Glutamatergic neuron (in vitro differentiated cells): ENCODE measurements around the gene RASGEF1B. TPM values are rescaled to one million over a fixed set of nuclear protein-coding genes. Genes with fewer than 3 reads are reported as not detected.

ENCODE experiments used
- DNase-seq: peaks from one replicate; pipeline ENCODE4 v3.0.0; 2022
- H3K27ac Mint-ChIP-seq: one replicate; pipeline ENCODE4 v1.8.0; 2020; ENCODE audit warnings: mild to moderate bottlenecking, mixed read lengths, inconsistent platforms; ENCODE audit not compliant: unreplicated experiment
- H3K27me3 Mint-ChIP-seq: one replicate; pipeline ENCODE4 v1.8.0; 2020; ENCODE audit warnings: mild to moderate bottlenecking, moderate library complexity, mixed read lengths, inconsistent platforms; ENCODE audit not compliant: unreplicated experiment
- H3K36me3 Mint-ChIP-seq: one replicate; pipeline ENCODE4 v1.8.0; 2020; ENCODE audit warnings: mild to moderate bottlenecking, mixed read lengths, inconsistent platforms; ENCODE audit not compliant: unreplicated experiment
- H3K4me1 Mint-ChIP-seq: one replicate; pipeline ENCODE4 v1.8.0; 2020; ENCODE audit warnings: mild to moderate bottlenecking, low read depth, mixed read lengths, inconsistent platforms; ENCODE audit not compliant: unreplicated experiment
- H3K4me3 Mint-ChIP-seq: one replicate; pipeline ENCODE4 v1.8.0; 2020; ENCODE audit warnings: mild to moderate bottlenecking, mixed read lengths, inconsistent platforms; ENCODE audit not compliant: unreplicated experiment
- H3K9me3 Mint-ChIP-seq: one replicate; pipeline ENCODE4 v1.8.0; 2020; ENCODE audit warnings: mild to moderate bottlenecking, moderate library complexity, mixed read lengths, inconsistent platforms; ENCODE audit not compliant: unreplicated experiment
- CTCF ChIP-seq: fragments of 200-600 bp; sonication (generic); IDR thresholded peaks from one replicate; pipeline ENCODE4 v1.5.0; 2021; ENCODE audit not compliant: partially characterized antibody, unreplicated experiment
- total RNA-seq: library from RNA; stranded (reverse); fragmentation: NEBNext Ultra II Directional; extraction: Animal tissue kit (Norgen Biotek cat#: 25700); gene quantifications from one replicate; pipeline ENCODE4 v1.2.1, GENCODE V29; 2021; ENCODE audit not compliant: unreplicated experiment

The RASGEF1B gene
- total RNA-seq, 1 donor from 2014 or later = 108 TPM

- H3K4me1 Mint-ChIP-seq = no peaks in the 10 kb centered on the region
- no peak overlapping the region for H3K27ac Mint-ChIP-seq
- DNase-seq = no peak
- H3K4me3 Mint-ChIP-seq = no peak overlapping the region
- peaks cover 1% of the 10 kb centered on the region for H3K9me3 Mint-ChIP-seq
- TF ChIP-seq CTCF = no peak
- H3K27me3 Mint-ChIP-seq = no peaks in the 10 kb centered on the region
- peaks cover 7% of the 10 kb centered on the region for H3K36me3 Mint-ChIP-seq
These were observed 26.5 kb downstream of the RASGEF1B start for GRCh38 chr4:81445196-81445595.

GRCh38 chr4:81442484-81443085, 29.1 kb downstream of the RASGEF1B start:
- H3K4me1 Mint-ChIP-seq = no peaks in the 10 kb centered on the region
- no peak for TF ChIP-seq CTCF
- H3K4me3 Mint-ChIP-seq = no peak overlapping the region
- H3K27ac Mint-ChIP-seq = no peak overlapping the region
- peaks cover 7% of the 10 kb centered on the region for H3K36me3 Mint-ChIP-seq
- H3K27me3 Mint-ChIP-seq = no peaks in the 10 kb centered on the region
- peaks cover 1% of the 10 kb centered on the region for H3K9me3 Mint-ChIP-seq
- DNase-seq = no peak

- Mint-ChIP-seq H3K9me3 (peaks cover 1% of the 10 kb centered on the region), H3K4me1 (no peaks in the 10 kb centered on the region), H3K36me3 (peaks cover 7% of the 10 kb centered on the region), H3K27ac (no peak overlapping the region), H3K4me3 (no peak overlapping the region), H3K27me3 (no peaks in the 10 kb centered on the region)
- no peak for DNase-seq
- TF ChIP-seq CTCF = no peak
These were observed 30.8 kb downstream of the RASGEF1B start for GRCh38 chr4:81440949-81441348.

- Mint-ChIP-seq H3K9me3 (no peaks in the 10 kb centered on the region), H3K27me3 (no peaks in the 10 kb centered on the region), H3K27ac (no peak overlapping the region), H3K4me1 (no peaks in the 10 kb centered on the region), H3K4me3 (no peak overlapping the region), H3K36me3 (no peaks in the 10 kb centered on the region)
- TF ChIP-seq CTCF = no peak
- DNase-seq = no peak
These were observed 34.6 kb downstream of the RASGEF1B start for GRCh38 chr4:81436941-81437574.

- Mint-ChIP-seq H3K27ac (no peak overlapping the region), H3K4me3 (no peak overlapping the region), H3K9me3 (no peaks in the 10 kb centered on the region), H3K4me1 (no peaks in the 10 kb centered on the region), H3K27me3 (no peaks in the 10 kb centered on the region), H3K36me3 (no peaks in the 10 kb centered on the region)
- no peak for TF ChIP-seq CTCF
- no peak for DNase-seq
These were observed 35.6 kb downstream of the RASGEF1B start for GRCh38 chr4:81436096-81436495.
